ENCODE measurements around the gene RANBP17.

DNA sequence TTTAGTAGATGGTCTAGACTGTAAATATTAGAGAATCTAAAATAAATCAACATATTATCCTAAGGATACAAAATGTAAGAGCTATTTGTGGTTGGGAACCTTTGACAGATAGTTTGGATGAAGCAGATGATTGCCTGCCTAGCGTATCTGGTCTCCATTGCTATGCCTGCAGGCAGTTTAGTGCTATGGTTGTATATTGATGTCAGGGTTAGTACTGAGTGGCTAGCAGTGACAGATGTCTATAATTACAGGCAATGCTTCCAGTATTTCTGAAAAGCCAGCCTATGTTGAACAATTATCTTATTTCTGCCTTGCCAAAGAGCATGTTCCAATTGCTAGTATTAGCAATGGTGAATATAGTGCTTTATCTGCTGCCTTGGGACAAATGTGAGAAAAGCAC lies 296.0 kb downstream of the RANBP17 start:
- no peak for TF ChIP-seq ZNF133 (tag by site-specific recombination; IDR thresholded peaks at IDR 0.05)
- TF ChIP-seq ZNF768 (tag by site-specific recombination; IDR thresholded peaks at IDR 0.05) = no peak
- TF ChIP-seq SCRT2 (tag by site-specific recombination; IDR thresholded peaks at IDR 0.05) = no peak
- TF ChIP-seq, protein P1, sequence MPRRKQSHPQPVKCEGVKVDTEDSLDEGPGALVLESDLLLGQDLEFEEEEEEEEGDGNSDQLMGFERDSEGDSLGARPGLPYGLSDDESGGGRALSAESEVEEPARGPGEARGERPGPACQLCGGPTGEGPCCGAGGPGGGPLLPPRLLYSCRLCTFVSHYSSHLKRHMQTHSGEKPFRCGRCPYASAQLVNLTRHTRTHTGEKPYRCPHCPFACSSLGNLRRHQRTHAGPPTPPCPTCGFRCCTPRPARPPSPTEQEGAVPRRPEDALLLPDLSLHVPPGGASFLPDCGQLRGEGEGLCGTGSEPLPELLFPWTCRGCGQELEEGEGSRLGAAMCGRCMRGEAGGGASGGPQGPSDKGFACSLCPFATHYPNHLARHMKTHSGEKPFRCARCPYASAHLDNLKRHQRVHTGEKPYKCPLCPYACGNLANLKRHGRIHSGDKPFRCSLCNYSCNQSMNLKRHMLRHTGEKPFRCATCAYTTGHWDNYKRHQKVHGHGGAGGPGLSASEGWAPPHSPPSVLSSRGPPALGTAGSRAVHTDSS (tag by site-specific recombination; IDR thresholded peaks at IDR 0.05) = no peak
- TF ChIP-seq, protein P2, sequence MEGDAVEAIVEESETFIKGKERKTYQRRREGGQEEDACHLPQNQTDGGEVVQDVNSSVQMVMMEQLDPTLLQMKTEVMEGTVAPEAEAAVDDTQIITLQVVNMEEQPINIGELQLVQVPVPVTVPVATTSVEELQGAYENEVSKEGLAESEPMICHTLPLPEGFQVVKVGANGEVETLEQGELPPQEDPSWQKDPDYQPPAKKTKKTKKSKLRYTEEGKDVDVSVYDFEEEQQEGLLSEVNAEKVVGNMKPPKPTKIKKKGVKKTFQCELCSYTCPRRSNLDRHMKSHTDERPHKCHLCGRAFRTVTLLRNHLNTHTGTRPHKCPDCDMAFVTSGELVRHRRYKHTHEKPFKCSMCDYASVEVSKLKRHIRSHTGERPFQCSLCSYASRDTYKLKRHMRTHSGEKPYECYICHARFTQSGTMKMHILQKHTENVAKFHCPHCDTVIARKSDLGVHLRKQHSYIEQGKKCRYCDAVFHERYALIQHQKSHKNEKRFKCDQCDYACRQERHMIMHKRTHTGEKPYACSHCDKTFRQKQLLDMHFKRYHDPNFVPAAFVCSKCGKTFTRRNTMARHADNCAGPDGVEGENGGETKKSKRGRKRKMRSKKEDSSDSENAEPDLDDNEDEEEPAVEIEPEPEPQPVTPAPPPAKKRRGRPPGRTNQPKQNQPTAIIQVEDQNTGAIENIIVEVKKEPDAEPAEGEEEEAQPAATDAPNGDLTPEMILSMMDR (tag by site-specific recombination; IDR thresholded peaks at IDR 0.05) = no peak
- no peak for TF ChIP-seq ZNF777 (tag by site-specific recombination; IDR thresholded peaks at IDR 0.05; ENCODE audit: borderline replicate concordance)
- no peak for TF ChIP-seq ZNF544 (tag by site-specific recombination; IDR thresholded peaks at IDR 0.05)
- TF ChIP-seq, protein P3, sequence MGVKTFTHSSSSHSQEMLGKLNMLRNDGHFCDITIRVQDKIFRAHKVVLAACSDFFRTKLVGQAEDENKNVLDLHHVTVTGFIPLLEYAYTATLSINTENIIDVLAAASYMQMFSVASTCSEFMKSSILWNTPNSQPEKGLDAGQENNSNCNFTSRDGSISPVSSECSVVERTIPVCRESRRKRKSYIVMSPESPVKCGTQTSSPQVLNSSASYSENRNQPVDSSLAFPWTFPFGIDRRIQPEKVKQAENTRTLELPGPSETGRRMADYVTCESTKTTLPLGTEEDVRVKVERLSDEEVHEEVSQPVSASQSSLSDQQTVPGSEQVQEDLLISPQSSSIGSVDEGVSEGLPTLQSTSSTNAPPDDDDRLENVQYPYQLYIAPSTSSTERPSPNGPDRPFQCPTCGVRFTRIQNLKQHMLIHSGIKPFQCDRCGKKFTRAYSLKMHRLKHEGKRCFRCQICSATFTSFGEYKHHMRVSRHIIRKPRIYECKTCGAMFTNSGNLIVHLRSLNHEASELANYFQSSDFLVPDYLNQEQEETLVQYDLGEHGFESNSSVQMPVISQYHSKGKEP (tag by site-specific recombination; IDR thresholded peaks at IDR 0.05) = no peak
- TF ChIP-seq ZIC2 (tag by site-specific recombination; IDR thresholded peaks at IDR 0.05) = no peak
- TF ChIP-seq, protein P4, sequence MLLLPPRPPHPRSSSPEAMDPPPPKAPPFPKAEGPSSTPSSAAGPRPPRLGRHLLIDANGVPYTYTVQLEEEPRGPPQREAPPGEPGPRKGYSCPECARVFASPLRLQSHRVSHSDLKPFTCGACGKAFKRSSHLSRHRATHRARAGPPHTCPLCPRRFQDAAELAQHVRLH (tag by site-specific recombination; IDR thresholded peaks at IDR 0.05) = no peak
- no peak for TF ChIP-seq ZNF184 (tag by site-specific recombination; IDR thresholded peaks at IDR 0.05)
- no peak for TF ChIP-seq TCF7L2 (IDR thresholded peaks at IDR 0.05; ENCODE audit: borderline replicate concordance, low read depth, low read length)
